ENCODE results near the gene CDHR1. TPM values are rescaled to one million over a fixed set of nuclear protein-coding genes. Genes with fewer than 3 reads are reported as not detected.

CDHR1 gene
- total RNA-seq, 2 donors from 2014 or later: 0.11 TPM

DNA sequence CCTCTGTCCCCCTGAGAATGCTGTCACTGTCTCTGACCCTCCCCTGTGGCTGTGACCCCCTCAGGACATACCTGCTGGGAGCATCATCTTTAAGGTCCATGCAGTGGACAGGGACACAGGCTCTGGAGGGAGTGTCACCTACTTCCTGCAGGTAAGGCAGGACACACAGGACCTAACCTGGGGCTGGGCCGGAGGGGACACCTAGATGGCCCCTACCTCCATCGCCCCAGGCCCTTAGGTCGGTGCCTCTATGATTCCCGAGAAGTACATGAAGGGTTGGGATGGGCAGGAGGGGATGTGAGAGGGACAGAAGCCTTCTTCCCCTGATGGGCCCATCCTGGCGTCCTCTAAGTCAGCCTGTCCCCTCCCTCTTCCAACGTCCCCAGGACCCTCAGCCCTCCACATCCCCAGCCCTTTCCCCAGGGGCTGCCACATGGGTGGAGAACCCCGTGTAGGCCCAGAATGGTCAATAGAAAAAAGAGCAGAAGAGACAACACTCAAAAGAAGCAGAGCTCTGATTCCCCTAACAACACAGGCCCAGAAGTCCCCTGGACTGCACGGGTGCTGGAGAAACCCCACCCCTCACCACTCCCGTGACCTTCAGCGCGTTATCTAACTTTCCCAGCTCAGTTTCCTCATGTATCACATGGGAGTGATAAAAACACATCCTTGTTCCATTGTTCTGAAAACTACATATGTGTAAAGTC lies 6.4 kb downstream of the CDHR1 start:
- Mint-ChIP-seq H3K4me3 (no peak overlapping the region), H3K36me3 (ENCODE audit: low read depth) (no peaks in the 10 kb centered on the region), H3K9me3 (no peaks in the 10 kb centered on the region), H3K27me3 (peaks cover 21% of the 10 kb centered on the region), H3K4me1 (no peaks in the 10 kb centered on the region), H3K27ac (no peak overlapping the region)
- ATAC-seq (replicated peaks): no peak

DNA sequence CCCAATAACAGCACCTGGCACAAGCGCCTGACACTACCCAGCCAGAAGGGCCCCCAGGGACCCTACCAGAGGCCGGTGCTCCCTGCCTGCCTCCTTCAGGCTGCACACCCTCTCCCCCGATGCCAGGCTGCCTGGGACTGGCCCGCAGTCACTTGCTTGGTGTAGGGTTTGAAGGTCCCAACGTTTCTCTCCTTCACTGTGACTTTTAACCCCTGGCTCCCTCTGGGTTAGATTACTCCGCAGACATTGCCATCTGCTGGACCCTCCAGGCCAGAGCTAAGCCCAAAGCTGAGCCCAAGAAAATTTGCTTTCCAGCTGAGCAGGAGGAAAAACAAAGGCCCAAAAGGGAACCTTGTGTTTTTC lies 6.9 kb downstream of the CDHR1 start:
- no peak overlapping the region for H3K4me3 Mint-ChIP-seq
- no peaks in the 10 kb centered on the region for H3K4me1 Mint-ChIP-seq
- ATAC-seq (replicated peaks): no peak
- no peaks in the 10 kb centered on the region for H3K36me3 Mint-ChIP-seq (ENCODE audit: low read depth)
- peaks cover 17% of the 10 kb centered on the region for H3K27me3 Mint-ChIP-seq
- no peaks in the 10 kb centered on the region for H3K9me3 Mint-ChIP-seq
- no peak overlapping the region for H3K27ac Mint-ChIP-seq

DNA sequence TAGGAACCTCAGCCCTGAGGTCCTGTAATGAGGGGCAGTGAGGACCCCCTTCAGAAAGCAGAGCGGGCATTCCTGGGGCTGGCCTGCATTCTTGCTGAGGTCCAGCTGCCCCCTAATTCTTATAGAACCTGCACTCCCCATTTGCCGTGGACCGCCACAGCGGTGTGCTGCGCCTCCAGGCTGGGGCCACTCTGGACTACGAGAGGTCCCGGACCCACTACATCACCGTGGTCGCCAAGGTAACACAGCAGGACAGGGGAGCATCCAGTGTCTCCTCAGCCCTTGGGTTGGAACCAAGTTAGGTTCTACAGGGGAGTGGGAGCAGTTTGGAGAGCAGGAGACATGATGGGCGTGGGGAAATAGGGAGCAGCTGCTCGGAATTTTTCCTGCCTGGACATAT lies 7.3 kb downstream of the CDHR1 start:
- no peaks in the 10 kb centered on the region for H3K36me3 Mint-ChIP-seq (ENCODE audit: low read depth)
- no peak overlapping the region for H3K4me3 Mint-ChIP-seq
- H3K4me1 Mint-ChIP-seq: no peaks in the 10 kb centered on the region
- no peaks in the 10 kb centered on the region for H3K9me3 Mint-ChIP-seq
- H3K27ac Mint-ChIP-seq: no peak overlapping the region
- ATAC-seq (replicated peaks): no peak
- H3K27me3 Mint-ChIP-seq: peaks cover 13% of the 10 kb centered on the region

DNA sequence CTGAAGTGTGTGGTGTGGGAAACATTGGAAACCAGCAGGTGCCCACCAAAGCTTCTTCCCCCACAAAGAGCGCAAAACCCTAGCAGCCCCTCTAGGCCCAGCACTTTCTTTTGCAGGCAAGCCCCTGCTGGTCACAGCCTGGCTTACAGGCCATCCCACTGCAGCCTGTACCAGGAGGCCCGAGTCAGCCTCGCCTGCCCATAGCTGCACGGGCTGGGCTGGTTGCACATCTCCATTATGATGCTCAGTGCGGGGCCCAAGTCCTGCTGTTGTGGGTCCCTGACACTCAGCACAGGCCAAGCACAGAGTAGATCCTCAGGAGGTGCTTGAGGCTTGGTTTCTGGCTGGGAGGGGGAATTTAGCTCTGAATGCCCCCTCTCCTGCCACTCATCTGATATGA lies 8.0 kb downstream of the CDHR1 start:
- Mint-ChIP-seq H3K4me1 (no peaks in the 10 kb centered on the region), H3K36me3 (ENCODE audit: low read depth) (no peaks in the 10 kb centered on the region), H3K27me3 (peaks cover 12% of the 10 kb centered on the region), H3K4me3 (no peak overlapping the region), H3K9me3 (no peaks in the 10 kb centered on the region), H3K27ac (no peak overlapping the region)
- no peak for ATAC-seq (replicated peaks)

DNA sequence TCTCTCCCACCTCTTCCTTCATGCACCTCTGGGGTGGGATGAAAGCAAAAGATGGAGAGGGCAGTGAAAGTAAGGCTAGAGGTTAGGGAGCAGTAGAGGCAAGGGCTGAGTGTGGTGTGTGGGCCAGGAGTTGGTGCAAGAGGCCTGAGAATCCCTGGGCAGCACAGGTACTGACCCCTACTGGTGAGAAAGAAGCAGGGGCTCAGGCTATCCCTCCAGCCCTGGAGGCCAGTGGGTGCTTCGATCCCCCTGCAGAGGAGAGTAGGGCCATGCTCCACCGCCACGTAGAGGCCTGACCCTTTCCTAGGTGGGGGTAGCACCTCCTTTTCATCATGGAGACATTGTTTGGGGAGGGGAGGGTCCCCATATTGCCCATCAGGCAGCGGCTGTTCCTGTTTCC lies 9.8 kb downstream of the CDHR1 start:
- no peak overlapping the region for H3K4me3 Mint-ChIP-seq
- no peaks in the 10 kb centered on the region for H3K9me3 Mint-ChIP-seq
- no peak for ATAC-seq (replicated peaks)
- no peak overlapping the region for H3K27ac Mint-ChIP-seq
- no peaks in the 10 kb centered on the region for H3K36me3 Mint-ChIP-seq (ENCODE audit: low read depth)
- no peaks in the 10 kb centered on the region for H3K4me1 Mint-ChIP-seq
- H3K27me3 Mint-ChIP-seq: peaks cover 10% of the 10 kb centered on the region

DNA sequence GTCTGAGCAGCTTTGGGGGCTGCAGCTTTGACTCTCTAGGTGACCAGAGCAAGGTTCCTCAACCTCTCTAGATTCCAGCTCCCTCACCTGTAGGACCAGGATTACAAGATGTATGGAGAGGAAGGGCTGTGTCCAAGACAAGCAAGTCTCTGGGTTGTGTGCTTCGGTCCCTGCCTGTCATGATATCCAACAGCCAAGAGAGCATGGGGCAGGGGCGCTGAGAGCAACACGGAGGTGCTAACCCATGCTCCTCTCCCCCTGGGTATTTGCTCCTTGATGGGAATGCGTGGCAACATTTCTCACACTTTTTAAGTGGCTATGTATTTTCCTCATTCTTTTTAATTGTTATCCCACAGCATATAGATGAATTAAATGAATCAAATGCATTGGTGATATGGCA lies 10.3 kb downstream of the CDHR1 start:
- H3K27me3 Mint-ChIP-seq: peaks cover 10% of the 10 kb centered on the region
- H3K4me1 Mint-ChIP-seq: no peaks in the 10 kb centered on the region
- H3K36me3 Mint-ChIP-seq (ENCODE audit: low read depth): no peaks in the 10 kb centered on the region
- no peaks in the 10 kb centered on the region for H3K9me3 Mint-ChIP-seq
- H3K4me3 Mint-ChIP-seq: no peak overlapping the region
- ATAC-seq (replicated peaks): no peak
- H3K27ac Mint-ChIP-seq: no peak overlapping the region

DNA sequence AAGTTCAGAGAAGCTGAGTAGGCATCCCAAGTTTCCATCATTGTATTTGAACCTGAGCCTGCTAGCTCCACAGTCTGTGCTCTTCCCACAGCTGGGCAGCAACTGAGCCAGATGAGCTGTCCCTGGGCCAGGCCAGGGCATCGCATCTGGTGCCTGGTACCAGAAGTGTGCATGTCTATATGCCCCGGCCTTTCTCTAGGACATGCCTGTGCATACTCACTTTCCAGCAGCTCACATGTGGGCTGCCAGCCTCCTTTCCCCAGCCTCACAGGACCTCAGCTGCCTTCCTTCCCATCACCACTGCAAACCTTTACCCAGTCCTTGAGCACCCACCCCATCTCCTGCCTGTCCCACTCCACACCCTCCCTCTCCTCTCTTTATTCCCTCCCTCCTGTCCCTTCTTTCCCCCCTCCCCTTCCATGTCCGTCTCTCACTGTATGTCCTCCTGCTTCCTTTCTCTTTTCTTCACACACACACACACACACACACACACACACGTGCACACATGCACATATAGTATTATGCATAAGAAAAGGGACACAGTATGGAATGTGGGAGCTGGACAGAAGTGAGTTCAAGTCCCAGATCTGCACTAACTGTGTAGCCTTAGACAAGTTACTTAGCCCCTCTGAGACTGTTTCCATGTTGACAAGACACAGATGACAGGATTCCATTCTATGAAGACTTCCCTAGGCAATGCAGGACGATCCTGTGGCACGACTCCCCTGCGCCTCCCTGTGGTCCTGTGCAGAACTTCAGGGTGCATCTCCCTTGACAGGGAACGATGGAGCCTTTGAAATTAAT lies 10.9 kb downstream of the CDHR1 start:
- no peaks in the 10 kb centered on the region for H3K9me3 Mint-ChIP-seq
- no peaks in the 10 kb centered on the region for H3K4me1 Mint-ChIP-seq
- no peaks in the 10 kb centered on the region for H3K36me3 Mint-ChIP-seq (ENCODE audit: low read depth)
- no peak overlapping the region for H3K4me3 Mint-ChIP-seq
- peaks cover 10% of the 10 kb centered on the region for H3K27me3 Mint-ChIP-seq
- ATAC-seq (replicated peaks): peak; percentile 72
- H3K27ac Mint-ChIP-seq: no peak overlapping the region

DNA sequence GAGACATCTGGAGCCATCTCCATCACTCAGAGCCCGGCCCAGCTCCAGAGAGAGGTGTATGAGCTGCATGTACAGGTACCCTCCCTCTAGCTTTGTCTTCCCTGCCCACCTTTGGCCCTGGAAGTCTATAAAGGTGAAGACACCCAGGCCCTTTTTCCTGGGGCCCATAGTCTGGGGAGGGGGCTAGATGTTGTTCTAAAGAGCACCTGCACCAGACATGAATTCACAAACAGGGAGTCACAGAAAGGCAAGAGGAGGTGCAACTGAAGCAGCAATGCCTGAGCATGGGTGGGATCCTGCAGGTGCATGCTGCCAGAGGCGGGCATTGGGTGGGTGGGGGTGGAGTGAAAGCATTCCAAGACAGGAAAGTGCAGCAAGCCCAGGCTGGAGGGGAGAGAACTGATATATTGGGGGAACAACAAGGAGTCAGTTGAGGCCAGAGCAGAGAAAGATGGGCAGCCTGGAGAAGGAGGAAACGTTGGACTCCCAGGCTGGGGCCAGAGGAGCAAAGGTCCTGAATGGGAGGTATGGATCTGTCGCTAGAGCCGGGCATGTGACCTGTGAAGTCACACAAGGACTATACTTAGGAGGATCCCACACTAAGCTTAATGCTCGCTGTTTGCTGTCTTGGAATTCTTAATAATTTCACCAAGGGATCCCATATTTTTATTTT lies 11.7 kb downstream of the CDHR1 start:
- Mint-ChIP-seq H3K9me3 (no peaks in the 10 kb centered on the region), H3K4me3 (no peak overlapping the region), H3K36me3 (ENCODE audit: low read depth) (no peaks in the 10 kb centered on the region), H3K27ac (no peak overlapping the region), H3K27me3 (peaks cover 12% of the 10 kb centered on the region), H3K4me1 (no peaks in the 10 kb centered on the region)
- ATAC-seq (replicated peaks): no peak

DNA sequence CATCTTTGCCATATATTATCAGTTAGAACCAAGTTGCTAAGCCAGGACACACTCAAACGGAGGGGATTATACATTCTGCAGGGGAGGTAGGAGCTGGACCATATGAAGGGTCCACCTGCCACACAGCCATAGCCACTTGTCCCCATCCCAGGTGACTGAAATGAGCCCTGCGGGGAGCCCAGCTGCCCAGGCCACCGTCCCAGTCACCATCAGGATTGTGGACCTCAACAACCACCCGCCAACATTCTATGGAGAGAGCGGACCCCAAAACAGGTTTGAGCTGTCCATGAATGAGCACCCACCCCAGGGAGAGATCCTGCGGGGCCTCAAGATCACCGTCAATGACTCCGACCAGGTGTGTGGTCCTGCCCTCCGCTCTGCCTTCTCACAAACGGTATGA lies 13.7 kb downstream of the CDHR1 start:
- Mint-ChIP-seq H3K27ac (no peak overlapping the region), H3K36me3 (ENCODE audit: low read depth) (no peaks in the 10 kb centered on the region), H3K4me3 (no peak overlapping the region), H3K9me3 (no peaks in the 10 kb centered on the region), H3K27me3 (peaks cover 12% of the 10 kb centered on the region), H3K4me1 (no peaks in the 10 kb centered on the region)
- no peak for ATAC-seq (replicated peaks)

DNA sequence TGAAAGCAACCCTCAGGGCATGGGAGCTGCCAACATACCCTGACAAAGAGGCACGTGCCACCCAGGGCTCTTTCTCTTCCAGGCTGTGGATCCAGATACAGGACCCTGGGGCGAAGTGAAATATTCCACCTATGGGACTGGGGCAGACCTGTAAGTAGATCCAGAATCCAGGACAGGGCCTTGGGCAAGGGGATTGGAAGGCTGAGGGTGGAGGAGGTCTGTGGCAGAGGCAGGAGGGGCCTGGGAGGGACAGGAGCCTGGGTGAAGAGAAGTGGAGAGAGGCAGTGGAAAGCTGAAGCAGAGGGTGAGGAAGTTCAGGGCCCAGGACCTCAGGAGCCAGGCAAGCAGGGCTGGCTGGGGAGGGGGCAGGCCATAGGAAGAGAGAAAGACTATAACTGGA lies 17.2 kb downstream of the CDHR1 start:
- Mint-ChIP-seq H3K27ac (no peak overlapping the region), H3K4me3 (no peak overlapping the region), H3K36me3 (ENCODE audit: low read depth) (no peaks in the 10 kb centered on the region), H3K4me1 (peaks cover 7% of the 10 kb centered on the region), H3K9me3 (no peaks in the 10 kb centered on the region), H3K27me3 (peaks cover 20% of the 10 kb centered on the region)
- no peak for ATAC-seq (replicated peaks)

DNA sequence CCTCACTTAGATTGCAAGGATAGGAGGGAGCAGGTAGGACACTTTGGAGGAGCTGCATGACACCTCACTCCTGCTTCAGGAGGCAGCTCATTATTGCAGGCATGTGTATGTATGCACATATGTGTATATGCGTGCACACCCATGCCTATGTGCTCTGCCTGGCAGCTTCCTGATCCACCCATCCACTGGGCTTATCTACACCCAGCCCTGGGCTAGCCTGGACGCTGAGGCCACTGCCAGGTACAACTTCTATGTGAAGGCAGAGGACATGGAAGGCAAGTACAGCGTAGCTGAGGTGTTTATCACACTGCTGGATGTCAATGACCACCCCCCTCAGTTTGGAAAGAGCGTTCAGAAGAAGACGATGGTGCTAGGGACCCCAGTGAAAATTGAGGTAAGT lies 17.7 kb downstream of the CDHR1 start:
- Mint-ChIP-seq H3K4me1 (peaks cover 7% of the 10 kb centered on the region), H3K27me3 (peaks cover 16% of the 10 kb centered on the region), H3K27ac (no peak overlapping the region), H3K36me3 (ENCODE audit: low read depth) (no peaks in the 10 kb centered on the region), H3K9me3 (no peaks in the 10 kb centered on the region), H3K4me3 (no peak overlapping the region)
- no peak for ATAC-seq (replicated peaks)

DNA sequence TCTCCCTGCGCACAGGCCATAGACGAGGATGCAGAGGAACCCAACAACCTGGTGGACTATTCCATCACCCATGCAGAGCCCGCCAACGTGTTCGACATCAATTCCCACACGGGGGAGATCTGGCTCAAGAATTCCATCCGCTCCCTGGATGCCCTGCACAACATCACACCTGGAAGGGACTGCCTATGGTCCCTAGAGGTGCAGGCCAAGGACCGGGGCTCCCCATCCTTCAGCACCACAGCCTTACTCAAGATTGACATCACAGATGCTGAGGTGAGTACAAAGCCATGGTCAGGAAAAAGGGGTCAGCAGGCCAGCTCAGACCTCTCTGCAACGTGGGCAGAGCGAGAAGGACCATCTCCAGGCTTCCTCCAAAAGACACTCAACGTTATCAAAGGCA lies 18.7 kb downstream of the CDHR1 start:
- H3K9me3 Mint-ChIP-seq: no peaks in the 10 kb centered on the region
- no peak overlapping the region for H3K27ac Mint-ChIP-seq
- no peaks in the 10 kb centered on the region for H3K36me3 Mint-ChIP-seq (ENCODE audit: low read depth)
- H3K27me3 Mint-ChIP-seq: peaks cover 14% of the 10 kb centered on the region
- no peak for ATAC-seq (replicated peaks)
- H3K4me3 Mint-ChIP-seq: no peak overlapping the region
- H3K4me1 Mint-ChIP-seq: peaks cover 7% of the 10 kb centered on the region

DNA sequence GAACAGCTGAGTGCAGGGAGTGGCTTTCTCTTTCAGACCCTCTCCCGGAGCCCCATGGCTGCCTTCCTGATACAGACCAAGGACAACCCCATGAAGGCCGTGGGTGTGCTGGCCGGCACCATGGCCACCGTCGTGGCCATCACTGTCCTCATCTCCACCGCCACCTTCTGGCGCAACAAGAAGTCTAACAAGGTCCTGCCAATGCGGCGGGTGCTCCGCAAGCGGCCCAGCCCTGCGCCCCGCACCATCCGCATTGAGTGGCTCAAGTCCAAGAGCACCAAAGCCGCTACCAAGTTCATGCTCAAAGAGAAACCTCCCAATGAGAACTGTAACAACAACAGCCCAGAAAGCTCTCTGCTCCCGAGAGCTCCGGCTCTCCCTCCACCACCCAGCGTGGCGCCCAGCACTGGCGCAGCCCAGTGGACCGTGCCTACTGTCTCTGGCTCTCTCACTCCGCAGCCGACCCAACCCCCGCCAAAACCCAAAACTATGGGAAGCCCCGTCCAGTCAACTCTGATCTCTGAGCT lies 19.8 kb downstream of the CDHR1 start:
- Mint-ChIP-seq H3K4me1 (peaks cover 7% of the 10 kb centered on the region), H3K9me3 (no peaks in the 10 kb centered on the region), H3K27ac (no peak overlapping the region), H3K4me3 (peak overlapping the region; percentile 42), H3K36me3 (ENCODE audit: low read depth) (no peaks in the 10 kb centered on the region), H3K27me3 (peaks cover 10% of the 10 kb centered on the region)
- ATAC-seq (replicated peaks): peak; percentile 19

DNA sequence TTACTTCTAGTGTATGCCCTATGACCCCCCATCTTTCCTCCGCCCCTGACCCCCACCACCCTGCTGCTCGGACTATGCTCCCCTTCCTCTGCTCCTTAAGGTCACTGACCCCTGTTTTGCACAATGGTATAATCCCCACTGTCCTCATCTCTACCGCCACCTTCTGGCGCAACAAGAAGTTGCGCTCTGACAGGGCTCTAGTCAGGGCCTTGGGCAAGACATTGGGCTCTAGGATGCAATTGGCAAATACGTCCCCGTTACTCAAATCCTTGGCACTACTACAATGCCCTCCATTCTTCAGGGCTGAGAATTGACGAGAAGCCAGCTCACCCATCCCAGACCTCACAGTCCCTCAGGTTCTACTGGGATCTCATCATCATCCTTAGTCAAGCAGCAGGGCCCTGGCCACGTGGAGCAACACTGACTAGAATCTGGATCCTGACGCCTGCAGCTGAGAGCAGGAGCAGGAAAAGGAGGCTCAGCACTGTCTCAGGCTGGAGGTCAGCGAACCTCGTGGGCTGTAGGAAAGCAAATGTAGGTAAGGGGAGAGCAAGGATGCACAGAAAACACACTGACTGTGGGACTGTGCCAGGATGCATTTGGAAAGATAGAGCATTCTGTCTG lies 20.4 kb downstream of the CDHR1 start:
- Mint-ChIP-seq H3K27ac (no peak overlapping the region), H3K4me3 (peak overlapping the region; percentile 42), H3K27me3 (peaks cover 10% of the 10 kb centered on the region), H3K9me3 (peaks cover 4% of the 10 kb centered on the region), H3K4me1 (peaks cover 7% of the 10 kb centered on the region), H3K36me3 (ENCODE audit: low read depth) (no peaks in the 10 kb centered on the region)
- ATAC-seq (replicated peaks): peak; percentile 74

All from activated T-helper 17 cell treated with anti-CD3 and anti-CD28 coated beads, Interleukin-2, amount 50 U/mL, for 72 hours (primary cell).